MM.1S (cell line): ENCODE data around the gene CCSER2.

ENCODE experiments used
- DNase-seq: peaks from one replicate; pipeline ENCODE4 v3.0.0-alpha.2; 2015
- H2AFZ ChIP-seq: fragments of 300-600 bp; sonication (generic); 2 replicates; pipeline ENCODE4 v1.6.0; 2016; ENCODE audit warnings: antibody characterized with exemption, low read length
- H3F3A ChIP-seq: fragments of 300-600 bp; sonication (generic); 2 replicates; pipeline ENCODE4 v1.6.1; 2016; ENCODE audit warnings: mild to moderate bottlenecking, antibody characterized with exemption, low read length, moderate library complexity, mixed read lengths; ENCODE audit not compliant: insufficient read depth
- H3K27ac ChIP-seq: fragments of 300-600 bp; sonication (generic); 2 replicates; pipeline ENCODE4 v1.5.1; 2016; ENCODE audit warnings: mild to moderate bottlenecking, low read length
- H3K27me3 ChIP-seq: fragments of 300-600 bp; sonication (generic); replicated peaks from 2 replicates; pipeline ENCODE4 v1.6.0; 2016; ENCODE audit warnings: low read length; ENCODE audit not compliant: insufficient read depth
- H3K36me3 ChIP-seq: fragments of 300-600 bp; sonication (generic); replicated peaks from 2 replicates; pipeline ENCODE4 v1.6.1; 2016; ENCODE audit warnings: mild to moderate bottlenecking, low read length, mixed read lengths; ENCODE audit not compliant: insufficient read depth
- H3K4me1 ChIP-seq: fragments of 300-600 bp; sonication (generic); 2 replicates; pipeline ENCODE4 v1.6.1; 2016; ENCODE audit warnings: low read length, mixed read lengths
- H3K4me2 ChIP-seq: fragments of 300-600 bp; sonication (generic); 2 replicates; pipeline ENCODE4 v1.6.0; 2016; ENCODE audit warnings: low read depth, low read length
- H3K4me3 ChIP-seq: fragments of 300-600 bp; sonication (generic); 2 replicates; pipeline ENCODE4 v1.5.1; 2016; ENCODE audit warnings: low read length, mixed read lengths
- H3K79me2 ChIP-seq: fragments of 300-600 bp; sonication (generic); 2 replicates; pipeline ENCODE4 v1.6.1; 2016; ENCODE audit warnings: mixed run types, low read length, mixed read lengths
- H3K9ac ChIP-seq: fragments of 300-600 bp; sonication (generic); 2 replicates; pipeline ENCODE4 v1.6.1; 2016; ENCODE audit warnings: low read length, mixed read lengths
- H3K9me2 ChIP-seq: fragments of 300-600 bp; sonication (generic); replicated peaks from 2 replicates; pipeline ENCODE4 v1.6.1; 2016; ENCODE audit warnings: mild to moderate bottlenecking, low read length, mixed read lengths; ENCODE audit not compliant: insufficient read depth
- H3K9me3 ChIP-seq: fragments of 300-600 bp; sonication (generic); replicated peaks from 2 replicates; pipeline ENCODE4 v1.6.1; 2016; ENCODE audit warnings: mild to moderate bottlenecking, low read length, mixed read lengths; ENCODE audit not compliant: insufficient read depth
- H4K20me1 ChIP-seq: fragments of 300-600 bp; sonication (generic); 2 replicates; pipeline ENCODE4 v1.6.1; 2016; ENCODE audit warnings: mild to moderate bottlenecking, low read length, moderate library complexity, mixed read lengths; ENCODE audit not compliant: insufficient read depth
- CTCF ChIP-seq: fragments of 300-600 bp; sonication (generic); IDR thresholded peaks from 2 replicates; pipeline ENCODE4 v1.5.1; 2016; ENCODE audit warnings: antibody characterized with exemption, low read length, mixed read lengths
- EZH2 ChIP-seq: fragments of 300-600 bp; sonication (generic); optimal IDR thresholded peaks from 2 replicates; pipeline ENCODE3; 2017; ENCODE audit warnings: low read depth, mild to moderate bottlenecking, antibody characterized with exemption, low read length, mixed read lengths
- EZH2phosphoT487 ChIP-seq: fragments of 300-600 bp; sonication (generic); IDR thresholded peaks from 2 replicates; pipeline ENCODE4 v1.6.1; 2018; ENCODE audit warnings: antibody characterized with exemption, low read length

The CCSER2 gene

GRCh38 chr10:84549368-84550165 lies 221.2 kb downstream of the CCSER2 start:
- no peak overlapping the region for H2AFZ ChIP-seq
- no peaks in the 10 kb centered on the region for H3F3A ChIP-seq
- no peak for DNase-seq
- no peak overlapping the region for H3K27ac ChIP-seq
- no peaks in the 10 kb centered on the region for H3K79me2 ChIP-seq
- H4K20me1 ChIP-seq = no peaks in the 10 kb centered on the region
- H3K27me3 ChIP-seq = no peaks in the 10 kb centered on the region
- no peaks in the 10 kb centered on the region for H3K36me3 ChIP-seq
- no peaks in the 10 kb centered on the region for H3K4me1 ChIP-seq
- TF ChIP-seq CTCF = no peak
- no peak for TF ChIP-seq EZH2
- no peak for TF ChIP-seq EZH2phosphoT487
- no peak overlapping the region for H3K4me3 ChIP-seq
- no peaks in the 10 kb centered on the region for H3K9me2 ChIP-seq
- no peaks in the 10 kb centered on the region for H3K9me3 ChIP-seq
- H3K9ac ChIP-seq = no peak overlapping the region
- H3K4me2 ChIP-seq = no peak overlapping the region

- no peak overlapping the region for H3K9ac ChIP-seq
- H4K20me1 ChIP-seq = no peaks in the 10 kb centered on the region
- no peaks in the 10 kb centered on the region for H3K9me3 ChIP-seq
- no peaks in the 10 kb centered on the region for H3K79me2 ChIP-seq
- H3K4me1 ChIP-seq = no peaks in the 10 kb centered on the region
- H3K4me2 ChIP-seq = no peak overlapping the region
- DNase-seq = no peak
- no peak overlapping the region for H3K4me3 ChIP-seq
- no peaks in the 10 kb centered on the region for H3F3A ChIP-seq
- H3K9me2 ChIP-seq = no peaks in the 10 kb centered on the region
- no peak overlapping the region for H2AFZ ChIP-seq
- no peak for TF ChIP-seq EZH2
- no peak for TF ChIP-seq EZH2phosphoT487
- TF ChIP-seq CTCF = no peak
- H3K36me3 ChIP-seq = no peaks in the 10 kb centered on the region
- no peaks in the 10 kb centered on the region for H3K27me3 ChIP-seq
- H3K27ac ChIP-seq = no peak overlapping the region
These were observed 222.5 kb downstream of the CCSER2 start for GRCh38 chr10:84550756-84551436.

- Histone ChIP-seq H3K4me3 (no peak overlapping the region), H3K9me3 (no peaks in the 10 kb centered on the region), H3K27me3 (no peaks in the 10 kb centered on the region), H3K4me2 (no peak overlapping the region), H3K4me1 (no peaks in the 10 kb centered on the region), H3K9me2 (no peaks in the 10 kb centered on the region), H3F3A (no peaks in the 10 kb centered on the region), H3K9ac (no peak overlapping the region), H3K36me3 (no peaks in the 10 kb centered on the region), H3K27ac (no peak overlapping the region), H3K79me2 (no peaks in the 10 kb centered on the region), H4K20me1 (no peaks in the 10 kb centered on the region), H2AFZ (no peak overlapping the region)
- no peak for DNase-seq
- TF ChIP-seq EZH2phosphoT487 (no peak), CTCF (no peak), EZH2 (no peak)
These were observed 223.2 kb downstream of the CCSER2 start for GRCh38 chr10:84551437-84552120.
